ENCODE data around the gene THEM4.

THEM4 gene

DNA sequence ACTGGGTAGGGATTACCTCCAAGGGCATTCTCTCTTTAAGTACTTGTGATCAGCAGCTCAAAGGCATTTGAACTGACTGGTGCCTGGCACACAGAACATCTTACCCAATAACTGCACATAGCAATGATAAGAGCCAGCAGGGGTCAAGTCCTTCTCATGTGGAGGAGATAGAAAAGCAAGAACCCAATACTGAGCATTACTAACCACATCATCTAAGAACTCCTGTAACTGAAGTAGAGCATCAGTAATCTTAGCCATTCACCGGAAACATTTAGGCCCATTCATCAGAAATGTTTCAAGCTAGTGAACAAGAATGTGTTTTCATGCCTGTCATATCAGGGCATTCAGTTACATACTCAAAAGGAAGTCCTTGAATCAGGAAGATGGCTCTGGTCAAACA, 33.6 kb upstream of the THEM4 start:
- Mint-ChIP-seq H3K9me3 (no peaks in the 10 kb centered on the region), H3K4me3 (no peak overlapping the region), H3K27ac (peak overlapping the region; percentile 55), H3K36me3 (ENCODE audit: low read depth) (no peaks in the 10 kb centered on the region), H3K4me1 (ENCODE audit: low read depth) (peaks cover 66% of the 10 kb centered on the region), H3K27me3 (no peaks in the 10 kb centered on the region)
- no peak for DNase-seq

DNA sequence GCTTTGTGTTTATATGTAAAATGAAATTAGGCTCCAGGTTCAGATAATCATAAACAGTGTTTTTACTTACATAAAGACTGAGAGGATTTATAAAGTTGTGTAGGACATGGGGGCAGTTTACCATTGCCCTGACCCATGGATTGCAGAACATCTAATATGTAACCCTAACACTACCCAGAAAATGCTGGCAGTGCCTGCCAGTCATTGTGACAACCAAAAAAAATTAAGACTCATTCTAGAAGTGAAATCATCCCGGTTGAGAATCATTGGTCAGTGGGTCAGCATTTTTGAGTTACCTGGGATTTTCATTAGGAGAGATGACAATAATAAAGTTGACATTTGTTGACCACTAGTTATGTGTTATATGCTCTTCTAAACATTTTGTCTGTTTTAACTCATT, 31.2 kb upstream of the THEM4 start:
- Mint-ChIP-seq H3K27ac (peak overlapping the region; percentile 94), H3K36me3 (ENCODE audit: low read depth) (no peaks in the 10 kb centered on the region), H3K4me3 (no peak overlapping the region), H3K4me1 (ENCODE audit: low read depth) (peaks cover 49% of the 10 kb centered on the region), H3K27me3 (no peaks in the 10 kb centered on the region), H3K9me3 (no peaks in the 10 kb centered on the region)
- DNase-seq, result no peak

DNA sequence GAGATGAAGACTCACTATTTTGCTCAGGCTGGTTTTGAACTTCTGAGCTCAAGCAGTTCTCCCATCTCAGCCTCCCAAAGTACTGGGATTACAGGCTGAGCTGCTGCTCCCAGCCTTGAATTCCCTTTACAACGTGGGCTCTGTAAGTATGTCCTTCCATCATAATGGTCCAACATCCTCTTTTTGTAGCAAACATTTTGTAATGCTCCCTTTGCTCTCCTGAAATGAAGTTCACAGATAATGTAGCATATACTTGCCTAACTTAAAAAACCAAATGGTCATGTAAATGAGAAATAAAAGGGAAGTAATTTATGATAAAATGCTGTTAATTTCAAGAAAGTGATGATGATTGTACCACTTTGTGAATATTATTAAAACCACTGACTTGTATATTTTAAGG, 30.5 kb upstream of the THEM4 start:
- Mint-ChIP-seq H3K36me3 (ENCODE audit: low read depth) (no peaks in the 10 kb centered on the region), H3K27ac (no peak overlapping the region), H3K4me1 (ENCODE audit: low read depth) (peaks cover 41% of the 10 kb centered on the region), H3K4me3 (no peak overlapping the region), H3K9me3 (no peaks in the 10 kb centered on the region), H3K27me3 (peaks cover 3% of the 10 kb centered on the region)
- DNase-seq, result no peak

DNA sequence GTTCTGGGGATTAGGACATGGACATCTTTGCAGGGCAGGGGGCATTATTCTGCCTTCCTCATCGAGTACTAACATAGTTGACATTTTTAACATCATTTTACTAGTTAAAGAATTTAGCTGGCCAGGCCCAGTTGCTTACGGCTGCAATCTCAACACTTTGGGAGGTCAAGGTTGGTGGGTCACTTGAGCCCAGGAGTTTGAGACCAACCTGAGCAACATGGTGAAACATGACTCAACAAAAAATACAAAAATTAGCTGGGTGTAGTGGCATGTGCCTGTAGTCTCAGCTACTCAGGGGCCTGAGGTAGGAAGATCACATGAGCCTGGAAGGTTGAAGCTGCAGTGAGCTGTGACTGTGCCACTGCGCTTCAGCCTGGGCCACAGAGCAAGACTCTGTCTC, 29.8 kb upstream of the THEM4 start:
- Mint-ChIP-seq H3K4me3 (no peak overlapping the region), H3K4me1 (ENCODE audit: low read depth) (peaks cover 36% of the 10 kb centered on the region), H3K27ac (no peak overlapping the region), H3K27me3 (peaks cover 3% of the 10 kb centered on the region), H3K9me3 (no peaks in the 10 kb centered on the region), H3K36me3 (ENCODE audit: low read depth) (no peaks in the 10 kb centered on the region)
- no peak for DNase-seq

DNA sequence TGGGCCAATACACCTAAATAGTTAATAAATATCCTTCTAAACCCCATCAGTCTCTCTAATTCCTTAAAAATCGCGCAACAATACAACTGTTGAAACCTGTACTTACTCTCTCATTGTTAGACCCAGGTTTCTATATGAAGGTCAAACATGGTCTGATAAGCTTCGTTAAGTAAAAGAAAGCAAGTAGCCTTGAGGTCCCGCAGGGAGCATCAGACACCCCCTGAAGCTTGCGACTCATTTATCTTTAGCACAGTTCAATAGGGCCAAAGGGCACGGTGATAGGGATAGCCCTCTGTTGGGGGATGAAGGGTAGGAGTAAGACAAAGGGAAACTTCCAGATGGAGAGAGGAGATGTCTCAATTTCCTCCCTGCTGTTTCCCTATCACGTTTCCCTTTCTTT, 27.3 kb upstream of the THEM4 start:
- no peaks in the 10 kb centered on the region for H3K36me3 Mint-ChIP-seq (ENCODE audit: low read depth)
- H3K9me3 Mint-ChIP-seq, result no peaks in the 10 kb centered on the region
- no peak overlapping the region for H3K27ac Mint-ChIP-seq
- peaks cover 20% of the 10 kb centered on the region for H3K4me1 Mint-ChIP-seq (ENCODE audit: low read depth)
- H3K4me3 Mint-ChIP-seq, result no peak overlapping the region
- DNase-seq, result no peak
- H3K27me3 Mint-ChIP-seq, result peaks cover 3% of the 10 kb centered on the region

DNA sequence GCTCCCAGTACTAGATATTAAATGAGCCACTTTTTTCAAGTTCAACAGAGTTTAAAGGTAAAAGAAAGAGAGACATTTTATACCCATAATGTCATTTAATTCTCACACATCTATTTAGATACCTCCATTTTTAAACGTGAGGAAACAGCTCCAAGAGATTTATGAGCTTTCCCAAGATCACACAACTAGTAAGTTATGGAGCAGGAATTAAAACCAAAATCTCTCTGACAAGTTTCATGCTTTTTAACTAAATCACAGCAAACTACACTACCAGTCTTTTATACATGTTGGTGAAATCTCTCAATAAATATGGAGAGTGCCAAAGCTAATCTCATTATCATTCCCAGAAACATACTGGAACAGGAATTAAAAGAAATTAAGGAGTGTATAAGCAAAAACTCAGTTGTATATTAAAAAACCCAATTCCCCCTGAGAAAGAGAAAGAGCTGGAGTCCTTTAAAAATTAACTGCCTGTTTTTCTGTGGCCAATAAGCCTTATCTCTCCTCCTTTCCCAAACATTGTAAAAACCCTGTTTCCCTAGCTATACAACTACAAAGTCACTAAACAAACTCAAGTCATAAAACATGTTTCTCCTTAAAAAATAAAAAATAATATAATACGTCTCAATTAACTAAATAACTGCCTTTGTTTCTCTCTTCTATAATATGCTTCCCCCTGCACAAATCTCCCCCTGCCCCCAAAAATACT, 26.7 kb upstream of the THEM4 start:
- Mint-ChIP-seq H3K27ac (no peak overlapping the region), H3K36me3 (ENCODE audit: low read depth) (no peaks in the 10 kb centered on the region), H3K4me3 (no peak overlapping the region), H3K4me1 (ENCODE audit: low read depth) (peaks cover 14% of the 10 kb centered on the region), H3K9me3 (no peaks in the 10 kb centered on the region), H3K27me3 (peaks cover 3% of the 10 kb centered on the region)
- DNase-seq, result no peak

DNA sequence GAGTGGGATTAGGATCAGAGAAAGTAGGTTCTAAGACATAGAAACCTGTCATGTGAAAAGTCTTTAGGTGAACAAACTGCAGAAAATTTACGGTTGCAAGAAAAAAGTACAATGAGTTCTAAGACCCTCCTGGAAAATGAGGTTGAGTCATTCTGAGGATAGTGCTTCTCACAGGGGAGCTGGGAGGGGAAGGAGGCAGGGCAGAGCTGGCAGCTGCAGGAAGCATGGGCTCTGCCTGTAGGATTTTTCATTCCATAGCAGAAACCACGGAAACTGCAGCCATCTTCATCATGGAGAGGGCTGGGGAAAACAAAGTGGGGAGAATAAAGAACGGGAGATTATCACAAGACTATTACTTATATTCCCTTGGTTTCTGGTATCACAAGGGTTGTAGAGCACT, 25.8 kb upstream of the THEM4 start:
- Mint-ChIP-seq H3K36me3 (ENCODE audit: low read depth) (no peaks in the 10 kb centered on the region), H3K4me3 (no peak overlapping the region)

DNA sequence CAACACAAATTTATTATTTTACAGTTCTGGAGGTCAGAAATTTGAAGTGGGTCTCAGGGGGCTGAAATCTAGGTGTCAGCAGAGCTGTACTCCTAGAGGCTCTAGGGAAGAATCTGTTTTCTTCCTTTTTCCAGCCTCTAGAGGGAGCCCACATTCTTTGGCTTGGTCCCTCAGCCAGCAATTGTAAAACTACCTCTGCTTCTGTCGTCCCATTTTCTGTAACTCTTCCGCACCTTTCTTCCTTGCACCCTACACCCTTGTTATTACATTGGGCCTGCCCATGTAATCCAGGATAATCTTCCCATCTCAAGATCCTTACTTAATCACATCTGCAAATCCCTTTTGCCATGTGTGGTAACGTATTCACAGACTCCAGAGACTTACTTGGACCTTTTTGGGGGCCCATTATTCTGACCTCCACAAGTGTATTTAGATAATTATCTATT, 24.8 kb upstream of the THEM4 start:
- peaks cover 2% of the 10 kb centered on the region for H3K4me1 Mint-ChIP-seq (ENCODE audit: low read depth)
- H3K9me3 Mint-ChIP-seq, result no peaks in the 10 kb centered on the region
- H3K27ac Mint-ChIP-seq, result no peak overlapping the region
- peaks cover 3% of the 10 kb centered on the region for H3K27me3 Mint-ChIP-seq
- H3K36me3 Mint-ChIP-seq (ENCODE audit: low read depth), result no peaks in the 10 kb centered on the region
- DNase-seq, result no peak
- H3K4me3 Mint-ChIP-seq, result no peak overlapping the region

More for the DNA sequence above, 25.8 kb upstream of the THEM4 start:
- no peaks in the 10 kb centered on the region for H3K9me3 Mint-ChIP-seq
- no peak for DNase-seq
- H3K27me3 Mint-ChIP-seq, result peaks cover 3% of the 10 kb centered on the region
- peaks cover 5% of the 10 kb centered on the region for H3K4me1 Mint-ChIP-seq (ENCODE audit: low read depth)
- no peak overlapping the region for H3K27ac Mint-ChIP-seq

DNA sequence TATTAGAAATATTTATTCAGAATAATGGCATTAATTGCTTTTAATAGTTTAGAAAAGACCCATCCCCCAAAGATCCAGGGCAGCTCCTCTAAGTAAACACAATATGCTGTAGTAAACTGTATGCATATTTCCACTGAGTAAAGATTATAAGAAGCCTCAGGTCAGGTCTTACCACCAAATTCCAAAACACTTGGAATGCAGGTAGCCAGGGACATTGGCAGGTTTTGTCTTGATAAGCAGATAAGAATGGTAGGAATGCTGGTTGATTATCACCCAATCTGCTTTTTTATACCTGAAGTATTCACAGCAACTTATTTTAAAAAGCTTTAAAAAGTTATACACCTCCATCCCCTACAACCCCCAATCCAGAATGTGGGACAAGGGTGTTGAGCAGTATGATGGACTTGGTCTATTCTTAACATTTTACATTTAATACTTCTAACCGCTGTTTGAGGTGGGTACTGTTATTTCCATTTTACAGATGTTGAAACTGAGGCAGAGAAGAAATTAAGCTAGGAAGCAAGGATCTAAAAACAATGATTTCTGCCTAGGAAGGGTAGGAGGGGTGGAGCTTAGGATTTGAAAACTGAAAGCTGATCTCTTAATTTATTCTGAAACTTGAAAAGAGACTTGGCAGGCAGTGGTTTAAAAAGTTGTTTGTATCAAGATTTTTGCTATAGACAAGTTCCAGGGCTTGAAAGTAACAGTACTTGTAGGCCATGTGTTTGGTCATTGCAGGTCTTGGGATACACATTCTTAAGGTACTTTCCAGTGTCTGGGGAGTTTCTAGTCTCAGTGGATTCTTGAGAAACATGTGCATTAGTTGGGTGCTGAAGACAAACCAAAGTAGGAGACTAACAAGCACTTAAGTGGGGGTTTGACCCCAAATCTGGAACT, 15.6 kb upstream of the THEM4 start:
- H3K27ac Mint-ChIP-seq, result peak overlapping the region; percentile 60
- no peaks in the 10 kb centered on the region for H3K27me3 Mint-ChIP-seq
- peaks cover 12% of the 10 kb centered on the region for H3K4me1 Mint-ChIP-seq (ENCODE audit: low read depth)
- DNase-seq, result no peak
- no peak overlapping the region for H3K4me3 Mint-ChIP-seq
- no peaks in the 10 kb centered on the region for H3K36me3 Mint-ChIP-seq (ENCODE audit: low read depth)
- no peaks in the 10 kb centered on the region for H3K9me3 Mint-ChIP-seq

DNA sequence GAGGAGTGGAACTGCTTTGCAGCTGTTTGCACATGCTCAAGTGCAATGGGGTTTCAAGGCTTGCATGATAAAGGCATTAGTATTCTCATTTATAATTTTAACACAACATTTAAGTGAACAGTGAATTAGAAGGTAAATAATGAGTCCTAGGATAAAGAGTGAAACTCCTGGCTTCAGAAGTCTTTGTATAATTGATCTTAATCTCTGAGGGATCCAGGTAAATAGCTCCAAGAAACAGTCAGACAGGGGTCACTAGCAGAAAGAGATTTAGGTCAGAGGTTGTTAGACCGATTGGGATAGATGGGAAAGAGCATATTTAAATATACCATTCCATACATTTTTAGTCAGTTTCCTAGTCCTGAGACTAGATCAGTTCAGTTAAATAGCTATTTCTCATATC, 14.1 kb upstream of the THEM4 start:
- no peak for DNase-seq
- H3K36me3 Mint-ChIP-seq (ENCODE audit: low read depth), result no peaks in the 10 kb centered on the region
- no peak overlapping the region for H3K27ac Mint-ChIP-seq
- H3K4me3 Mint-ChIP-seq, result no peak overlapping the region
- no peaks in the 10 kb centered on the region for H3K27me3 Mint-ChIP-seq
- H3K4me1 Mint-ChIP-seq (ENCODE audit: low read depth), result peaks cover 13% of the 10 kb centered on the region
- no peaks in the 10 kb centered on the region for H3K9me3 Mint-ChIP-seq

DNA sequence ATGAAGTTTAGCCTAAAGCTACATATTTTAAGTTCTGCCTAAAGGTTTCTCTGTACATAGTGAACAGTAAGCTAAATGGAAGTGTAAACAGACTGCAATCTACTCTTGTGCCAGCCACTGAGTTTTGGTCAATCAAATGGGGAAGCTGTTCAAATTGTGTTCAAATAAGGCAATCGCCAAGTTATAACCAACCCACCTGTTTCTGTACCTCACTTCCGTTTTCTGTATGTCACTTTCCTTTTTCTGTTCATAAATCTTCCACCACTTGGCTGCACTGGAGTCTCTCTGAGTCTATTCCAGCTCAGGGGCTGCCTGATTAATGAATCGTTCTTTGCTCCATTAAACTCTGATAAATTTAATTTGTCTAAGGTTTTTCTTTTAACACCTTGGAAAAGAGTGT, 10.8 kb upstream of the THEM4 start:
- H3K27ac Mint-ChIP-seq, result no peak overlapping the region

DNA sequence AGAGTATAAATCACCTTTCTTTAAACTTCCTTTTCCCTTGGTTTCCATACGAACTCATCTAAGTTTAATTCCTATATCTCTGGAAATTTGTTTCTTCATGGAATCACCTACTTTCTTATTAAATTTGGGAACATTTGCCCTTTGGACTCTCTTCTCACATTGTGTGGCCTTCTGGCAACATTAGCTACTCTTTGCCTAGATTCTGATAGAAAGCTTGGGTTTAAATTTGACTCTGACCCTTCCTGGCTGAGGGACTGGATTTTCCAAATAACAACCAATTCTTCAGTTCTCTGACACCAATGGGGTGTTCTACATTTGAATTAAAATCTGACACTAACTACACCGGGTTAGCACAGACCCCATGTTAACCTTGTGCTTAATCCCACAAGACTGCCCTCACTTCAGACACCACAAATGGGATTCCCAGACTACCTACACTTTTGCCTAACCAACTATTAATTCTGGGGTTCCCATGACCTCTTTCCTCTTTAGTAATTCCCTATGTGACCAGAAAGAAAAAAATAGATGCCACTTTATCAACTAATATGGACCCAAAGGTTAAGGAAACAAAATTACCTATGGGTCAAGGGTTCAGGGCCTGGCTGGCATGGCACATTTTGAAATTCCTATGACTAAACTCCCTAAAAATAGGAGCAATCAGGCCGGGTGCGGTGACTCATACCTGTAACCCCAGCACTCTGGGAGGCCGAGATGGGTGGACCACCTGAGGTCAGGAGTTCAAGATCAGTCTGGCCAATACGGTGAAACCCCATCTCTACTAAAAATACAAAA, 9.7 kb upstream of the THEM4 start:
- H3K4me1 Mint-ChIP-seq (ENCODE audit: low read depth), result peaks cover 5% of the 10 kb centered on the region
- H3K27me3 Mint-ChIP-seq, result no peaks in the 10 kb centered on the region
- DNase-seq, result no peak
- no peaks in the 10 kb centered on the region for H3K36me3 Mint-ChIP-seq (ENCODE audit: low read depth)
- no peaks in the 10 kb centered on the region for H3K9me3 Mint-ChIP-seq
- no peak overlapping the region for H3K4me3 Mint-ChIP-seq
- no peak overlapping the region for H3K27ac Mint-ChIP-seq

More for the DNA sequence above, 10.8 kb upstream of the THEM4 start:
- Mint-ChIP-seq H3K9me3 (no peaks in the 10 kb centered on the region), H3K4me1 (ENCODE audit: low read depth) (peaks cover 8% of the 10 kb centered on the region), H3K4me3 (no peak overlapping the region), H3K36me3 (ENCODE audit: low read depth) (no peaks in the 10 kb centered on the region), H3K27me3 (no peaks in the 10 kb centered on the region)
- no peak for DNase-seq

DNA sequence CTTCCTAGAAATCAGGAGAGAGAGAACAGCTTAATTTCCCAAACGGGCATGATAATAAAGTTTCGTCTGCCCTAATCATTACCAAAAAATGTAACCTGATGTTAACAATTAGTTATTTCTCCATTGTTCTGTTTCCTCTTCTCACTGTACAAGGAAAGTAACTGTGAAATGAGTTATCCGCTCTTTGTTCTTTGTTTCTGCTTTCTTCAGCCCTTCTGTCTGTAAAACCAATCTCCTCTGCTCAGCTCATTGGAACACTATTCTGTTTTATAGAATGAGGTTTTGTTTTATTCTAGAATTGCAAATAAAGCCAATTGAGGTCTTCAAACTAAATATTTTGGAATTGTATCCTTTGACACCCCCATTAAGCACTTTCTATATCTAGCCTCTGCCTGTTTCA, 8.8 kb upstream of the THEM4 start:
- no peak for DNase-seq
- Mint-ChIP-seq H3K36me3 (ENCODE audit: low read depth) (no peaks in the 10 kb centered on the region), H3K27me3 (no peaks in the 10 kb centered on the region), H3K27ac (no peak overlapping the region), H3K4me1 (ENCODE audit: low read depth) (peaks cover 5% of the 10 kb centered on the region), H3K9me3 (no peaks in the 10 kb centered on the region), H3K4me3 (no peak overlapping the region)

DNA sequence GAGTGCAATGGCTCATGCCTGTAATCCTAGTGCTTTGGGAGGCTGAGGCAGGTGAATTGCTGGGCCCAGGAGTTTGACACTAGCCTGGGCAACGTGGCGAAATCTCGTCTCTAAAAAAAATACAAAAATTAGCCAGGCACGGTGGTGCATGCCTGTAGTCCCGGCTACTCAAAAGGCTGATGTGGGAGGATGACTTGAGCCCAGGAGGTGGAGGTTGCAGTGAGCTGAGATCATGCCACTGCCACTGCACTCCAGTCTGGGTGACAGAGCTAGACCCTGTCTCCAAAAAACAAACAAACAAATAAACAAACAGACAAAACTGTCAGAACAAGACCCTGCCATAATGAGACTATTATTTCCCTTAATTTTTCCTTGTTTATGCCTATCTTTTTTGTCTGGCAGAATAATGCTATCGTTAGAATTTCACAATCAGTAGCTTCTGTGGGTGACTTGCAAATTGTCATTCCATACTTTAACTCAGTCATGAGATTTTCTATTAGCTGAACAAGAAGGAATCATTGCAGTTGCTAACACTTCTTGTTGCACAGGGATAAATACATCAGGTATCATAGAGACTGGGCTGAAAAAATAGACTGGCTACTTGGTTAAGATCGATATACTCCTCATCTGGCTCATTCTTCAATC, 7.5 kb upstream of the THEM4 start:
- no peak for DNase-seq
- Mint-ChIP-seq H3K4me1 (ENCODE audit: low read depth) (peaks cover 5% of the 10 kb centered on the region), H3K36me3 (ENCODE audit: low read depth) (no peaks in the 10 kb centered on the region), H3K9me3 (no peaks in the 10 kb centered on the region), H3K27ac (no peak overlapping the region), H3K27me3 (no peaks in the 10 kb centered on the region), H3K4me3 (no peak overlapping the region)

Data from activated T-cell treated with anti-CD3 and anti-CD28 coated beads, Interleukin-2, amount 50 U/mL, for 24 hours (primary cell).